ENCODE measurements around the gene BCKDK. TPM values are rescaled to one million over a fixed set of nuclear protein-coding genes. Genes with fewer than 3 reads are reported as not detected.
A peak's percentile ranks its signal among the peaks of the same experiment; 100 is the strongest.

The BCKDK gene
- total RNA-seq, 1 donor from 2014 or later: 44.9 TPM

DNA sequence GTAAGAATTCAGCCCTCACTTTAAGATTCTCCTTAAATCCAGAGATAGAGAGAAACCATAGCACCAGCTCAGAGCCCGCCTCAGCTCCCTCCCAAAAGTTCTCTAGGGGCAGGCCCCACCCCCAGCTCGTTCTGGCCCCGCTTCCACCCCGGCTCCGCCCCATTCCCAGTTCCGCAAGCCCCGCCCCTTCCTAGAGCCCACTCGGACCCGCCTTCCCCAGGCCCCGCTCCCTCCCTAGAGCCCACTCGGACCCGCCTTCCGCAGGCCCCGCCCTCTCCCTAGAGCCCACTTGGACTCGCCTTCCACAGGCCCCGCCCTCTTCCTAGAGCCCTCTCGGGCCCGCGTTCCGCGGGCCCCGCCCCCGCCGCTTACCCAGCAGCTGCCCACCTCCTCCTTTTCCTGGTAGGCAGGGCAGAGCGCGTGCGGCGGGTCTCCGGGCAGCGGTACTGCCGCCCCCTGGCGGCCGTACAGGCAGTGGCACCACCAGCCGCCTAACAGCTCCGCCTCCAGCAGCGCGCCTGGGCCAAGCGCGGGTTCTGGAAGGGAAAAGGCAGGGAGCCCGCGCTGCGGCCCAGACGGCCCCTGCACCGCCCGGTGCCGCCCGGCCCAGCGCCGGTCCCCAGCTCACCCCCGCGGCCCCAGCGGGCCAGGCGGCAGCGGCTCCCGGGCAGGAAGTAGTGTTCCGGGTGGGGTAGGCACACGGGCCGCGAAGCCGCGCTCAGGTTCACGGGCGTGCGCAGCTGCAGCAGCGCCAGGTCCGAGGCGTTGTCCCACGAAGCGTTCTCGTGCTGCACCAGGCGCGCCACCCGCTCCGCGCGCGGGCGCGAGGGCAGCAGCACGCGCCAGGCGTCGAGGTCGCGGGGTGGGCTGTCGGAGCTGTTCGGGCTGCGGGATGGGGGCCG, 34.2 kb downstream of the BCKDK start:
- Mint-ChIP-seq H3K27ac (ENCODE audit: unreplicated experiment) (peak overlapping the region; percentile 91), H3K4me3 (ENCODE audit: unreplicated experiment) (peak overlapping the region; percentile 79), H3K36me3 (ENCODE audit: low read depth, unreplicated experiment) (no peaks in the 10 kb centered on the region), H3K9me3 (ENCODE audit: unreplicated experiment) (peaks cover 2% of the 10 kb centered on the region), H3K27me3 (ENCODE audit: low read depth, unreplicated experiment) (peaks cover 18% of the 10 kb centered on the region), H3K4me1 (ENCODE audit: low read depth, unreplicated experiment) (peaks cover 9% of the 10 kb centered on the region)
- peaks cover 24% of the 10 kb centered on the region for H3K4me1 ChIP-seq (ENCODE audit: insufficient read depth, low read length)
- peak overlapping the region; percentile 66 for H3K9ac ChIP-seq (ENCODE audit: low read length)
- no peak for TF ChIP-seq EZH2 (IDR thresholded peaks at IDR 0.05; ENCODE audit: insufficient read depth, low read length)
- TF ChIP-seq, protein P1, sequence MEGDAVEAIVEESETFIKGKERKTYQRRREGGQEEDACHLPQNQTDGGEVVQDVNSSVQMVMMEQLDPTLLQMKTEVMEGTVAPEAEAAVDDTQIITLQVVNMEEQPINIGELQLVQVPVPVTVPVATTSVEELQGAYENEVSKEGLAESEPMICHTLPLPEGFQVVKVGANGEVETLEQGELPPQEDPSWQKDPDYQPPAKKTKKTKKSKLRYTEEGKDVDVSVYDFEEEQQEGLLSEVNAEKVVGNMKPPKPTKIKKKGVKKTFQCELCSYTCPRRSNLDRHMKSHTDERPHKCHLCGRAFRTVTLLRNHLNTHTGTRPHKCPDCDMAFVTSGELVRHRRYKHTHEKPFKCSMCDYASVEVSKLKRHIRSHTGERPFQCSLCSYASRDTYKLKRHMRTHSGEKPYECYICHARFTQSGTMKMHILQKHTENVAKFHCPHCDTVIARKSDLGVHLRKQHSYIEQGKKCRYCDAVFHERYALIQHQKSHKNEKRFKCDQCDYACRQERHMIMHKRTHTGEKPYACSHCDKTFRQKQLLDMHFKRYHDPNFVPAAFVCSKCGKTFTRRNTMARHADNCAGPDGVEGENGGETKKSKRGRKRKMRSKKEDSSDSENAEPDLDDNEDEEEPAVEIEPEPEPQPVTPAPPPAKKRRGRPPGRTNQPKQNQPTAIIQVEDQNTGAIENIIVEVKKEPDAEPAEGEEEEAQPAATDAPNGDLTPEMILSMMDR (IDR thresholded peaks at IDR 0.05; ENCODE audit: insufficient read depth, low read depth, low read length): peak; percentile 59
- H3K79me2 ChIP-seq (ENCODE audit: insufficient read depth, low read length): no peaks in the 10 kb centered on the region
- peak overlapping the region; percentile 97 for H2AFZ ChIP-seq (ENCODE audit: low read depth, low read length)
- peaks cover 16% of the 10 kb centered on the region for H3K27me3 ChIP-seq (ENCODE audit: insufficient read depth, low read length)
- DNase-seq (ENCODE audit: low read depth): peak; percentile 89
- H3K27ac ChIP-seq (ENCODE audit: low read depth, low read length): peak overlapping the region; percentile 36
- peak overlapping the region; percentile 96 for H3K4me2 ChIP-seq (ENCODE audit: low read length)
- no peaks in the 10 kb centered on the region for H4K20me1 ChIP-seq (ENCODE audit: insufficient read depth, low read length)
- FAIRE-seq: no peak
- no peaks in the 10 kb centered on the region for H3K9me3 ChIP-seq (ENCODE audit: insufficient read depth, low read depth, low read length)
- no peaks in the 10 kb centered on the region for H3K36me3 ChIP-seq (ENCODE audit: insufficient read depth, low read length)
- H3K4me3 ChIP-seq (ENCODE audit: insufficient read depth, low read depth, low read length): peak overlapping the region; percentile 49

- FAIRE-seq: no peak
- peaks cover 23% of the 10 kb centered on the region for H3K27me3 ChIP-seq (ENCODE audit: insufficient read depth, low read length)
- Mint-ChIP-seq H3K27me3 (ENCODE audit: low read depth, unreplicated experiment) (peaks cover 25% of the 10 kb centered on the region), H3K27ac (ENCODE audit: unreplicated experiment) (no peak overlapping the region), H3K36me3 (ENCODE audit: low read depth, unreplicated experiment) (no peaks in the 10 kb centered on the region), H3K4me3 (ENCODE audit: unreplicated experiment) (no peak overlapping the region), H3K9me3 (ENCODE audit: unreplicated experiment) (peaks cover 5% of the 10 kb centered on the region), H3K4me1 (ENCODE audit: low read depth, unreplicated experiment) (peaks cover 9% of the 10 kb centered on the region)
- H2AFZ ChIP-seq (ENCODE audit: low read depth, low read length): peak overlapping the region; percentile 97
- no peaks in the 10 kb centered on the region for H3K79me2 ChIP-seq (ENCODE audit: insufficient read depth, low read length)
- H3K36me3 ChIP-seq (ENCODE audit: insufficient read depth, low read length): no peaks in the 10 kb centered on the region
- no peaks in the 10 kb centered on the region for H4K20me1 ChIP-seq (ENCODE audit: insufficient read depth, low read length)
- H3K4me1 ChIP-seq (ENCODE audit: insufficient read depth, low read length): peaks cover 23% of the 10 kb centered on the region
- TF ChIP-seq EZH2 (IDR thresholded peaks at IDR 0.05; ENCODE audit: insufficient read depth, low read length): no peak
- TF ChIP-seq, protein P1 (IDR thresholded peaks at IDR 0.05; ENCODE audit: insufficient read depth, low read depth, low read length): no peak
- no peaks in the 10 kb centered on the region for H3K9me3 ChIP-seq (ENCODE audit: insufficient read depth, low read depth, low read length)
- H3K4me2 ChIP-seq (ENCODE audit: low read length): peak overlapping the region; percentile 96
- no peak overlapping the region for H3K27ac ChIP-seq (ENCODE audit: low read depth, low read length)
- DNase-seq (ENCODE audit: low read depth): no peak
- peak overlapping the region; percentile 49 for H3K4me3 ChIP-seq (ENCODE audit: insufficient read depth, low read depth, low read length)
- peak overlapping the region; percentile 66 for H3K9ac ChIP-seq (ENCODE audit: low read length)
Observed at GRCh38 chr16:31143011-31143693, 35.0 kb downstream of the BCKDK start.

Data from astrocyte (in vitro differentiated cells and primary cell).